ENCODE results near the gene ATP10A. TPM values are rescaled to one million over a fixed set of nuclear protein-coding genes. Genes with fewer than 3 reads are reported as not detected.

ATP10A gene
- total and polyA plus RNA-seq, 9 of the 15 experiments (the other 6 are each of a cell fraction or from before 2014, with no cell fraction given) = 0.09 TPM; not detected in 8

DNA sequence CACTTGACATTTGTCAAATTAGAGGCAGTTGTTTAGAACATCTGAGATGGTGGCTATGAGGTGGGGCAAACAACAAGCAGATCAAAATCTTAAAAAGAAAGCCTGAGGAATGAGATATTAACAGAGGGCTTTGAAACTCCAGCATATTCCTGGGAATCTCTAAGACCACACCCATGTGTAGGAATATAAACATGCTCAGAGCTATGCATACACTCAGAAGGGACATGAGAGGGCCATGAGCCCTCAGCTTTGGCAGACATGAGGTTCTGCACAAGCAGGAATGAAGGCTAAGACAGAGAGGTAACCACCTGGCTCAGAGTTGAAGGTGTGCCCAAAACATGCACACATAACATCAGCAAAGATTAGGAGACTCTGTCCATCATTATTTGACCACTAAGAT lies 37.9 kb downstream of the ATP10A start:
- Histone ChIP-seq H3K27me3 (ENCODE audit: control insufficient read depth in 2 of 2, insufficient read depth in 2 of 2, low read length in 2 of 2) (no peaks in the 10 kb centered on the region; a peak in 1 of 5 replicates), H3K4me2 (ENCODE audit: insufficient read depth, low read length) (no peak overlapping the region), H3K9ac (ENCODE audit: insufficient read depth in 1 of 2, low read depth in 2 of 2, low read length in 2 of 2) (no peak overlapping the region), H3K4me3 (no peak overlapping the region), H3K79me2 (ENCODE audit: control insufficient read depth, insufficient read depth, low read length) (no peaks in the 10 kb centered on the region), H3K9me1 (ENCODE audit: control insufficient read depth, insufficient read depth, low read length) (no peaks in the 10 kb centered on the region), H3K27ac (ENCODE audit: extremely low read depth, low read depth, low read length) (no peak overlapping the region), H2AFZ (ENCODE audit: low read depth, low read length) (no peak overlapping the region), H3K36me3 (ENCODE audit: control insufficient read depth, insufficient read depth, low read length) (no peaks in the 10 kb centered on the region), H4K20me1 (replicated peaks; ENCODE audit: control insufficient read depth, insufficient read depth, low read length) (no peaks in the 10 kb centered on the region), H3K9me3 (replicated peaks; ENCODE audit: control insufficient read depth, insufficient read depth, low read depth, low read length) (no peaks in the 10 kb centered on the region), H3K4me1 (replicated peaks in 1 of 2; ENCODE audit: control insufficient read depth in 2 of 2, insufficient read depth in 2 of 2, low read length in 2 of 2) (no peaks in the 10 kb centered on the region)
- POLR2A ChIA-PET = no interaction called here
- TF ChIP-seq TEAD1 (CRISPR knock-in tag; IDR thresholded peaks at IDR 0.05) (no peak), SPI1 (IDR thresholded peaks at IDR 0.05; ENCODE audit: borderline replicate concordance, low read depth, low read length) (no peak), ZSCAN29 (IDR thresholded peaks at IDR 0.05) (no peak), NEUROD1 (IDR thresholded peaks at IDR 0.05; ENCODE audit: borderline replicate concordance, low read depth, low read length, partially characterized antibody) (no peak), HIVEP1 (CRISPR knock-in tag; IDR thresholded peaks at IDR 0.05) (no peak), PRMT5 (CRISPR knock-in tag; IDR thresholded peaks at IDR 0.05) (no peak), YBX1 (IDR thresholded peaks at IDR 0.05) (no peak), ZNF445 (CRISPR knock-in tag; IDR thresholded peaks at IDR 0.05; ENCODE audit: low read depth) (no peak), RBM22 (IDR thresholded peaks at IDR 0.05; ENCODE audit: low read depth, low read length, poor library complexity, severe bottlenecking) (no peak), RBFOX2 (IDR thresholded peaks at IDR 0.05; ENCODE audit: low read depth, low read length) (no peak)
- TF ChIP-seq, protein P1, sequence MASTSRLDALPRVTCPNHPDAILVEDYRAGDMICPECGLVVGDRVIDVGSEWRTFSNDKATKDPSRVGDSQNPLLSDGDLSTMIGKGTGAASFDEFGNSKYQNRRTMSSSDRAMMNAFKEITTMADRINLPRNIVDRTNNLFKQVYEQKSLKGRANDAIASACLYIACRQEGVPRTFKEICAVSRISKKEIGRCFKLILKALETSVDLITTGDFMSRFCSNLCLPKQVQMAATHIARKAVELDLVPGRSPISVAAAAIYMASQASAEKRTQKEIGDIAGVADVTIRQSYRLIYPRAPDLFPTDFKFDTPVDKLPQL (IDR thresholded peaks at IDR 0.05; ENCODE audit: extremely low read depth, insufficient read length) = no peak
- TF ChIP-seq, protein P2, sequence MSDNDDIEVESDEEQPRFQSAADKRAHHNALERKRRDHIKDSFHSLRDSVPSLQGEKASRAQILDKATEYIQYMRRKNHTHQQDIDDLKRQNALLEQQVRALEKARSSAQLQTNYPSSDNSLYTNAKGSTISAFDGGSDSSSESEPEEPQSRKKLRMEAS (CRISPR knock-in tag; IDR thresholded peaks at IDR 0.05) = no peak
- TF ChIP-seq, protein P3, sequence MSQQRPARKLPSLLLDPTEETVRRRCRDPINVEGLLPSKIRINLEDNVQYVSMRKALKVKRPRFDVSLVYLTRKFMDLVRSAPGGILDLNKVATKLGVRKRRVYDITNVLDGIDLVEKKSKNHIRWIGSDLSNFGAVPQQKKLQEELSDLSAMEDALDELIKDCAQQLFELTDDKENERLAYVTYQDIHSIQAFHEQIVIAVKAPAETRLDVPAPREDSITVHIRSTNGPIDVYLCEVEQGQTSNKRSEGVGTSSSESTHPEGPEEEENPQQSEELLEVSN (IDR thresholded peaks at IDR 0.05; ENCODE audit: borderline replicate concordance in 1 of 2, extremely low read depth in 1 of 2, insufficient read depth in 1 of 2, insufficient read length in 1 of 2, low read depth in 1 of 2, low read length in 1 of 2, poor library complexity in 1 of 2, severe bottlenecking in 1 of 2) = no peak
- CTCF ChIA-PET (ENCODE audit: low intra/inter-chr PET ratio) = no interaction called here
- ATAC-seq (no peak), DNase-seq (ENCODE audit: extremely low read depth in 1 of 4, low spot score in 3 of 4) (no peak), FAIRE-seq (no peak)
- in situ Hi-C loops (cut with MboI) = no loop called here
- intact Hi-C loops (cut with micrococcal nuclease) = no loop called here
- no TSS peak for BruUV-seq (replicated peaks)
